GM21447 (cell line): ENCODE results near the gene PICALM.
"Not testable (repeated sequence)": the region's sequence is repeated elsewhere in the genome, so short reads cannot be mapped to it uniquely, and the experiment has no call there.

Experiments
- ATAC-seq: cut with Tn5 transposase; IDR thresholded peaks from one replicate; pipeline ENCODE4 v1.9.1; 2021; ENCODE audit not compliant: unreplicated experiment

PICALM gene

GRCh38 chr11:85989746-85990145, 79.1 kb downstream of the PICALM start:
- ATAC-seq = no peak

- no peak for ATAC-seq
Measured at GRCh38 chr11:85988780-85989179, 80.1 kb downstream of the PICALM start.

- no peak for ATAC-seq
Measured at GRCh38 chr11:85977751-85978160, 91.1 kb downstream of the PICALM start.

GRCh38 chr11:85976525-85976924, 92.4 kb downstream of the PICALM start:
- ATAC-seq = no peak

GRCh38 chr11:85974122-85974521, 94.8 kb downstream of the PICALM start:
- ATAC-seq = no peak

GRCh38 chr11:85970593-85970992, 98.3 kb downstream of the PICALM start:
- ATAC-seq = no peak

- ATAC-seq = no peak
Measured at GRCh38 chr11:85967457-85967856, 101.4 kb downstream of the PICALM start.

GRCh38 chr11:85965202-85965601, 103.7 kb downstream of the PICALM start:
- no peak for ATAC-seq

GRCh38 chr11:85961930-85962363, 106.9 kb downstream of the PICALM start:
- no peak for ATAC-seq

- ATAC-seq = no peak
Measured at GRCh38 chr11:85961130-85961529, 107.8 kb downstream of the PICALM start.

- ATAC-seq = no peak
Measured at GRCh38 chr11:85960678-85961077, 108.2 kb downstream of the PICALM start.

- no peak for ATAC-seq
Measured at GRCh38 chr11:85955531-85955930, 113.4 kb downstream of the PICALM start.

- ATAC-seq = no peak
Measured at GRCh38 chr11:85953491-85954143, 115.3 kb downstream of the PICALM start.

- ATAC-seq = not testable (repeated sequence)
Measured at GRCh38 chr11:85952108-85952485, 116.8 kb downstream of the PICALM start.

GRCh38 chr11:85951428-85952107, 117.3 kb downstream of the PICALM start:
- no peak for ATAC-seq

- no peak for ATAC-seq
Measured at GRCh38 chr11:85951049-85951405, 117.9 kb downstream of the PICALM start.

GRCh38 chr11:85950317-85951048, 118.4 kb downstream of the PICALM start:
- ATAC-seq = no peak

- ATAC-seq = no peak
Measured at GRCh38 chr11:85949798-85950197, 119.1 kb downstream of the PICALM start.

GRCh38 chr11:85948884-85949283, 120.0 kb downstream of the PICALM start:
- no peak for ATAC-seq

GRCh38 chr11:85947431-85948272, 121.2 kb downstream of the PICALM start:
- no peak for ATAC-seq

- ATAC-seq = no peak
Measured at GRCh38 chr11:85946221-85946620, 122.7 kb downstream of the PICALM start.
